ENCODE measurements around the gene IFI35.

DNA sequence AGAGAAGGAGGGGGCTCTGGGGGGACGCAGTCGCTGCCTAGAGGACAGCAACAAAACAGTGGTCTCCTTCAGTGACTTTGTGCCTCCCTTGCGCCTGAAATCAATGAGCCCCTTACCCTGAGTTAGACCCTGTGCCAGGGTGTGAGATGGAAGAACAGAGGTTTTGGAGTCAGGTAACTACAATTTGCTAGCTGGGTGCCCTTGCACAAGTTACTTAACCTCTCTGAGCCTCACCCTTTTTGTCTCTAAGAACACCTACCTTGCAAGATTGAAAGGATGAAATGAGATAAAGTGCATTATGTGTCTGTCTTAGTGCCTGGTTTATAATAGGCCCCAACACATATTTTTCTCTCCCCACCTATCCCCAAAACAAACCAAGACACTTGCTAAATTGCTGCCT, 28.3 kb downstream of the IFI35 start:
- TF ChIP-seq, protein P1, sequence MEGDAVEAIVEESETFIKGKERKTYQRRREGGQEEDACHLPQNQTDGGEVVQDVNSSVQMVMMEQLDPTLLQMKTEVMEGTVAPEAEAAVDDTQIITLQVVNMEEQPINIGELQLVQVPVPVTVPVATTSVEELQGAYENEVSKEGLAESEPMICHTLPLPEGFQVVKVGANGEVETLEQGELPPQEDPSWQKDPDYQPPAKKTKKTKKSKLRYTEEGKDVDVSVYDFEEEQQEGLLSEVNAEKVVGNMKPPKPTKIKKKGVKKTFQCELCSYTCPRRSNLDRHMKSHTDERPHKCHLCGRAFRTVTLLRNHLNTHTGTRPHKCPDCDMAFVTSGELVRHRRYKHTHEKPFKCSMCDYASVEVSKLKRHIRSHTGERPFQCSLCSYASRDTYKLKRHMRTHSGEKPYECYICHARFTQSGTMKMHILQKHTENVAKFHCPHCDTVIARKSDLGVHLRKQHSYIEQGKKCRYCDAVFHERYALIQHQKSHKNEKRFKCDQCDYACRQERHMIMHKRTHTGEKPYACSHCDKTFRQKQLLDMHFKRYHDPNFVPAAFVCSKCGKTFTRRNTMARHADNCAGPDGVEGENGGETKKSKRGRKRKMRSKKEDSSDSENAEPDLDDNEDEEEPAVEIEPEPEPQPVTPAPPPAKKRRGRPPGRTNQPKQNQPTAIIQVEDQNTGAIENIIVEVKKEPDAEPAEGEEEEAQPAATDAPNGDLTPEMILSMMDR (IDR thresholded peaks at IDR 0.05) = no peak
- TF ChIP-seq TCF7L2 (IDR thresholded peaks at IDR 0.05; ENCODE audit: low read depth, low read length) (no peak), POLR2AphosphoS5 (IDR thresholded peaks at IDR 0.05; ENCODE audit: low read depth, low read length) (no peak), SIN3A (IDR thresholded peaks at IDR 0.05; ENCODE audit: borderline replicate concordance, insufficient read depth, low read depth, low read length) (no peak)
- TF ChIP-seq, protein P2, sequence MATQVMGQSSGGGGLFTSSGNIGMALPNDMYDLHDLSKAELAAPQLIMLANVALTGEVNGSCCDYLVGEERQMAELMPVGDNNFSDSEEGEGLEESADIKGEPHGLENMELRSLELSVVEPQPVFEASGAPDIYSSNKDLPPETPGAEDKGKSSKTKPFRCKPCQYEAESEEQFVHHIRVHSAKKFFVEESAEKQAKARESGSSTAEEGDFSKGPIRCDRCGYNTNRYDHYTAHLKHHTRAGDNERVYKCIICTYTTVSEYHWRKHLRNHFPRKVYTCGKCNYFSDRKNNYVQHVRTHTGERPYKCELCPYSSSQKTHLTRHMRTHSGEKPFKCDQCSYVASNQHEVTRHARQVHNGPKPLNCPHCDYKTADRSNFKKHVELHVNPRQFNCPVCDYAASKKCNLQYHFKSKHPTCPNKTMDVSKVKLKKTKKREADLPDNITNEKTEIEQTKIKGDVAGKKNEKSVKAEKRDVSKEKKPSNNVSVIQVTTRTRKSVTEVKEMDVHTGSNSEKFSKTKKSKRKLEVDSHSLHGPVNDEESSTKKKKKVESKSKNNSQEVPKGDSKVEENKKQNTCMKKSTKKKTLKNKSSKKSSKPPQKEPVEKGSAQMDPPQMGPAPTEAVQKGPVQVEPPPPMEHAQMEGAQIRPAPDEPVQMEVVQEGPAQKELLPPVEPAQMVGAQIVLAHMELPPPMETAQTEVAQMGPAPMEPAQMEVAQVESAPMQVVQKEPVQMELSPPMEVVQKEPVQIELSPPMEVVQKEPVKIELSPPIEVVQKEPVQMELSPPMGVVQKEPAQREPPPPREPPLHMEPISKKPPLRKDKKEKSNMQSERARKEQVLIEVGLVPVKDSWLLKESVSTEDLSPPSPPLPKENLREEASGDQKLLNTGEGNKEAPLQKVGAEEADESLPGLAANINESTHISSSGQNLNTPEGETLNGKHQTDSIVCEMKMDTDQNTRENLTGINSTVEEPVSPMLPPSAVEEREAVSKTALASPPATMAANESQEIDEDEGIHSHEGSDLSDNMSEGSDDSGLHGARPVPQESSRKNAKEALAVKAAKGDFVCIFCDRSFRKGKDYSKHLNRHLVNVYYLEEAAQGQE (IDR thresholded peaks at IDR 0.05; ENCODE audit: insufficient read depth in 1 of 2, low read depth in 2 of 2, low read length in 1 of 2) = no peak

Data from Panc1 (cell line).